ENCODE results near the gene RARB.

GRCh38 chr3:25557694-25558093 lies 129.6 kb downstream of the RARB start:
- TF ChIP-seq, protein P1, sequence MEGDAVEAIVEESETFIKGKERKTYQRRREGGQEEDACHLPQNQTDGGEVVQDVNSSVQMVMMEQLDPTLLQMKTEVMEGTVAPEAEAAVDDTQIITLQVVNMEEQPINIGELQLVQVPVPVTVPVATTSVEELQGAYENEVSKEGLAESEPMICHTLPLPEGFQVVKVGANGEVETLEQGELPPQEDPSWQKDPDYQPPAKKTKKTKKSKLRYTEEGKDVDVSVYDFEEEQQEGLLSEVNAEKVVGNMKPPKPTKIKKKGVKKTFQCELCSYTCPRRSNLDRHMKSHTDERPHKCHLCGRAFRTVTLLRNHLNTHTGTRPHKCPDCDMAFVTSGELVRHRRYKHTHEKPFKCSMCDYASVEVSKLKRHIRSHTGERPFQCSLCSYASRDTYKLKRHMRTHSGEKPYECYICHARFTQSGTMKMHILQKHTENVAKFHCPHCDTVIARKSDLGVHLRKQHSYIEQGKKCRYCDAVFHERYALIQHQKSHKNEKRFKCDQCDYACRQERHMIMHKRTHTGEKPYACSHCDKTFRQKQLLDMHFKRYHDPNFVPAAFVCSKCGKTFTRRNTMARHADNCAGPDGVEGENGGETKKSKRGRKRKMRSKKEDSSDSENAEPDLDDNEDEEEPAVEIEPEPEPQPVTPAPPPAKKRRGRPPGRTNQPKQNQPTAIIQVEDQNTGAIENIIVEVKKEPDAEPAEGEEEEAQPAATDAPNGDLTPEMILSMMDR (IDR thresholded peaks at IDR 0.05): no peak
- TF ChIP-seq POLR2A (IDR thresholded peaks at IDR 0.05): no peak
- TF ChIP-seq POLR2AphosphoS5 (IDR thresholded peaks at IDR 0.05): no peak

All from breast epithelium (tissue), 3 donors.